ENCODE data around the gene MTMR2. TPM values are rescaled to one million over a fixed set of nuclear protein-coding genes. Genes with fewer than 3 reads are reported as not detected.

The MTMR2 gene
- polyA plus RNA-seq, 1 of the 3 experiments (the other 2 are of a cell fraction) = 8.6 TPM

- 3% methylated on average over 4 of the region's 4 CpGs for WGBS (ENCODE audit: low lambda C conversion rate)
- H3F3A ChIP-seq (replicated peaks; ENCODE audit: insufficient read depth) = peaks cover 4% of the 10 kb centered on the region
- peak overlapping the region; percentile 97 for H3K9ac ChIP-seq
- H3K4me2 ChIP-seq = peak overlapping the region; percentile 92
- H2AFZ ChIP-seq (ENCODE audit: low read depth) = peak overlapping the region; percentile 94
- TF ChIP-seq RAD21 (IDR thresholded peaks at IDR 0.05; ENCODE audit: low read length) (no peak), EZH2phosphoT487 (IDR thresholded peaks at IDR 0.05; ENCODE audit: borderline replicate concordance, low read depth) (no peak), FOXM1 (IDR thresholded peaks at IDR 0.05; ENCODE audit: low read depth) (no peak), TAF1 (IDR thresholded peaks at IDR 0.05; ENCODE audit: borderline replicate concordance, low read depth, low read length) (no peak), GATA2 (CRISPR knock-in tag; IDR thresholded peaks at IDR 0.05) (no peak), USF2 (IDR thresholded peaks at IDR 0.05; ENCODE audit: borderline replicate concordance, low read depth, low read length) (no peak), GABPA (IDR thresholded peaks at IDR 0.05; ENCODE audit: low read depth) (no peak)
- ChIA-PET POLR2A (no interaction called here), CTCF (interaction anchor here (1.9 kb wide), 1 partner anchor 419 kb away, joined by 7 read pairs; the partner anchor contains the start of gene MAML2)
- peaks cover 0 to 9% of the 10 kb centered on the region in 2 experiments for H3K36me3 ChIP-seq (replicated peaks in 1 of 2; ENCODE audit: control insufficient read depth in 1 of 2, insufficient read depth in 2 of 2, low read length in 1 of 2)
- H3K4me1 ChIP-seq (ENCODE audit: control insufficient read depth in 1 of 2, insufficient read depth in 2 of 2, low read depth in 1 of 2, low read length in 1 of 2) = peaks cover 0 to 11% of the 10 kb centered on the region in 2 experiments; a peak in 3 of 4 replicates
- H3K9me2 ChIP-seq = no peaks in the 10 kb centered on the region
- H3K79me2 ChIP-seq (ENCODE audit: insufficient read depth) = peaks cover 63% of the 10 kb centered on the region
- H3K4me3 ChIP-seq (ENCODE audit: low read depth in 2 of 2, low read length in 1 of 2) = peak overlapping the region; percentile 94 to 97
- no peaks in the 10 kb centered on the region for H3K27me3 ChIP-seq (ENCODE audit: insufficient read depth)
- H3K9me3 ChIP-seq = no peaks in the 10 kb centered on the region
- peak overlapping the region; percentile 90 to 97 for H3K27ac ChIP-seq (ENCODE audit: low read depth in 2 of 2, low read length in 1 of 2)
- no peaks in the 10 kb centered on the region for H4K20me1 ChIP-seq (ENCODE audit: insufficient read depth)
- no peak for DNase-seq
These were observed 480 bp upstream of the MTMR2 start for GRCh38 chr11:95924414-95924760.

GRCh38 chr11:95923439-95923727, 524 bp downstream of the MTMR2 start:
- no peak for DNase-seq
- ChIA-PET POLR2A (no interaction called here), CTCF (interaction anchor here (1.9 to 2.2 kb wide), 2 partner anchors 87 to 420 kb away, joined by 6 to 7 read pairs; partner anchors contain the start of gene MAML2)
- Histone ChIP-seq H3K4me2 (peak overlapping the region; percentile 92), H3K27ac (ENCODE audit: low read depth in 2 of 2, low read length in 1 of 2) (peak overlapping the region; percentile 90 to 97), H4K20me1 (ENCODE audit: insufficient read depth) (no peaks in the 10 kb centered on the region), H3K79me2 (ENCODE audit: insufficient read depth) (peaks cover 73% of the 10 kb centered on the region), H3K9ac (peak overlapping the region; percentile 97), H3K9me3 (no peaks in the 10 kb centered on the region), H3K27me3 (ENCODE audit: insufficient read depth) (no peaks in the 10 kb centered on the region), H3F3A (replicated peaks; ENCODE audit: insufficient read depth) (peaks cover 4% of the 10 kb centered on the region), H3K4me1 (ENCODE audit: control insufficient read depth in 1 of 2, insufficient read depth in 2 of 2, low read depth in 1 of 2, low read length in 1 of 2) (peaks cover 0 to 11% of the 10 kb centered on the region in 2 experiments; a peak in 3 of 4 replicates), H3K9me2 (no peaks in the 10 kb centered on the region), H2AFZ (ENCODE audit: low read depth) (peak overlapping the region; percentile 94), H3K36me3 (replicated peaks in 1 of 2; ENCODE audit: control insufficient read depth in 1 of 2, insufficient read depth in 2 of 2, low read length in 1 of 2) (peaks cover 0 to 9% of the 10 kb centered on the region in 2 experiments), H3K4me3 (ENCODE audit: low read depth in 2 of 2, low read length in 1 of 2) (peak overlapping the region; percentile 94 to 97)
- WGBS (ENCODE audit: low lambda C conversion rate) = under 1% methylated on average over 7 of the region's 7 CpGs
- TF ChIP-seq JUND (IDR thresholded peaks at IDR 0.05) = no peak
- TF ChIP-seq FOXM1 (IDR thresholded peaks at IDR 0.05; ENCODE audit: low read depth) = no peak
- no peak for TF ChIP-seq PBX3 (IDR thresholded peaks at IDR 0.05)
- no peak for TF ChIP-seq RAD21 (IDR thresholded peaks at IDR 0.05; ENCODE audit: low read length)
- no peak for TF ChIP-seq TAF1 (IDR thresholded peaks at IDR 0.05; ENCODE audit: borderline replicate concordance, low read depth, low read length)
